ENCODE data around the gene TBX21.
A peak's percentile ranks its signal among the peaks of the same experiment; 100 is the strongest.

Gene TBX21, protein sequence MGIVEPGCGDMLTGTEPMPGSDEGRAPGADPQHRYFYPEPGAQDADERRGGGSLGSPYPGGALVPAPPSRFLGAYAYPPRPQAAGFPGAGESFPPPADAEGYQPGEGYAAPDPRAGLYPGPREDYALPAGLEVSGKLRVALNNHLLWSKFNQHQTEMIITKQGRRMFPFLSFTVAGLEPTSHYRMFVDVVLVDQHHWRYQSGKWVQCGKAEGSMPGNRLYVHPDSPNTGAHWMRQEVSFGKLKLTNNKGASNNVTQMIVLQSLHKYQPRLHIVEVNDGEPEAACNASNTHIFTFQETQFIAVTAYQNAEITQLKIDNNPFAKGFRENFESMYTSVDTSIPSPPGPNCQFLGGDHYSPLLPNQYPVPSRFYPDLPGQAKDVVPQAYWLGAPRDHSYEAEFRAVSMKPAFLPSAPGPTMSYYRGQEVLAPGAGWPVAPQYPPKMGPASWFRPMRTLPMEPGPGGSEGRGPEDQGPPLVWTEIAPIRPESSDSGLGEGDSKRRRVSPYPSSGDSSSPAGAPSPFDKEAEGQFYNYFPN

DNA sequence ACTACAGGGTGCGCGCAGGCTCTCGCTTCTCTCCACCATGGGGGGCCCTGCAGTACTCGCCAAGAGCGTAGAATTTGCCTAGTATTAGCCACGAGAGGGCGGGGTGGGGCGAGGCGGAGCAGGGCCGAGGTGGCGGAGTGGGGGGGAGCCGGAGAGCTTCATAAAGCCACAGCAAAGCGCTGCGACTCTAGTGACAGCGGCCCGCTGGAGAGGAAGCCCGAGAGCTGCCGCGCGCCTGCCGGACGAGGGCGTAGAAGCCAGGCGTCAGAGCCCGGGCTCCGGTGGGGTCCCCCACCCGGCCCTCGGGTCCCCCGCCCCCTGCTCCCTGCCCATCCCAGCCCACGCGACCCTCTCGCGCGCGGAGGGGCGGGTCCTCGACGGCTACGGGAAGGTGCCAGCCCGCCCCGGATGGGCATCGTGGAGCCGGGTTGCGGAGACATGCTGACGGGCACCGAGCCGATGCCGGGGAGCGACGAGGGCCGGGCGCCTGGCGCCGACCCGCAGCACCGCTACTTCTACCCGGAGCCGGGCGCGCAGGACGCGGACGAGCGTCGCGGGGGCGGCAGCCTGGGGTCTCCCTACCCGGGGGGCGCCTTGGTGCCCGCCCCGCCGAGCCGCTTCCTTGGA lies at the start of gene TBX21:
TSS of gene TBX21 (plus strand) at position 190 of the 627 bp plus-strand sequence. CDS start at position 409, 219 bp downstream.
- peak; percentile 87 for DNase-seq

DNA sequence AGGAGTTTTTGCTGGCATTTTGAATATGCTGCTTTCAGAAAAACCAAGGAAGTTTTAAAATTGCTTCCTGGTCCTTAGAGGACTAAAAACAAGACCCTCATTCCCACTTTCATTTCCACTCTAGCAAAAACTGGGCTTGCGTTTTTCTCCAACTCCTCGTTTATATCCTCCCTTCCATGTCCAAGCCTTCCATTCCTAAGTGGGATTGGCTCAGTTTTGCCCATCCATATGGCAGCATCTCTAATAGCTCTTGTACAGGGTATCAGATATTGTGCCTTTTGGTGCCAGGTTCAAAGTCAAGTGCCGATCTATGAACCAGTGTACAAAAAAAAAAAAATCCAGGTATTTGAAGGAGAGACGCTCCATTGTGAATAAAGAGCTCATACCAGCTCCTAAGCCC lies 49.0 kb upstream of the TBX21 start:
- DNase-seq = no peak

DNA sequence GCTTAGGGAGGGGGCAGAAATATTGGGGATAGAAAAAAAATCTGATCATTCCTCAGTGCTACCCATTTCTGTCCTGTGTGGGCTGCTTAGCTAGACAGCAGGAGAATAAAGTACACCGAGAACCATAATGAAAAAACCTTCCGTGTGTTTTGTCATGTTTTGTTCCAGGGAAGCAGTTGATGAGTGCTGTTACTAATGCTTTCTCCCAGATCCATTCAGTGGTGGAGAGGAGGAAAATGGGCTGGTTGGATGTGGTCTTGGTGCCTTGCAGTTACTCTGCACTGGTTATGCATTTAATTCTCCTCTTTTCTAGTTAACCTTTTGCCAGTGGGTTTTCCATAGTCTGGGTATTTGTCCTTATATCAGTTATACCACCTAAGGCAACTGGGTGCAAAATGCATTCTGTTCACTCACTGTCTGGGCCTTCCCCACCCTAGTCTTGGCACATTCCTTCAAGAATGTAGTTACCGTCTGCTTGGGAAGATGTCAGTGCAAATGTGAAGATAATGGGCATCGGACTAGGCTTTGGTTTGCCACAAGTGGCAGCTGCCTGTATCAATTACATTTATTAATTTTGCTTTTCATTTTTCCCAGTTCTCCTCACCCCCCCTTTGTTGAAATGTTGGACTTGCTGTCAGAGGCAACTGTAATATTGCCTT lies 48.4 kb upstream of the TBX21 start:
- no peak for DNase-seq

DNA sequence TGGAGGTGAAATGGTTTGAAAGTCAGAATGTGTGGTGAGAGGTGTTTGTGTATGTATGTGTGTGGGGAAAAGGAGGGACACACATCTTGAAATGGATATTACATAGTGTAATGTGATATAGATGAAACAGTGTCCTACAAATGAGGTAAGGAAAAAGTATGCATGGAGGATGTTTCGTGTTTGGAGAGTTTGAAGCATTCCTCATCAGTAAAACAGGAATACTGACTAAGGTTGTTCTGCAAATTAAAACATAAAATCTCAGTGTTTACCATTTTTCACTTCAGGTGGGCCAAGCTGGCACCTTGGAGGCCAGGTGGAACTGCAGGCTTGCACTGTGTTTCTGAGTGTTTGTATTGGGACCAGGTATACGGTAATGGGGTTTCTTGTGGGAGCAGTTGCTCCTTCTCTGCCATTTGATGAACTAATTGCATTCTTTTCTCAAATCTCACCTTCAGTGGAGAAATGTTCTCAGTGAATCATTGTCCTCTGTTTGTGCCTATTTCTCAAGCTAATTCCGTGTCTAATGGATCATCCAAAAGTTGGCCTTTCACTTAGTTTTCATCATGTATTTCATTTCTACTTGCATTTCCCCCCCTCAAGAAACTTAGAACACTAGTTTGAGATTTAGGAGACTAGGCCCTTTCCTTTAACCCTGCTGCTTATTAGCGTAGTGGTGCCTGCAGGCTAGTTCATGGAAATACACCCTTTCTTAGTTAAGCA lies 47.3 kb upstream of the TBX21 start:
- no peak for DNase-seq

DNA sequence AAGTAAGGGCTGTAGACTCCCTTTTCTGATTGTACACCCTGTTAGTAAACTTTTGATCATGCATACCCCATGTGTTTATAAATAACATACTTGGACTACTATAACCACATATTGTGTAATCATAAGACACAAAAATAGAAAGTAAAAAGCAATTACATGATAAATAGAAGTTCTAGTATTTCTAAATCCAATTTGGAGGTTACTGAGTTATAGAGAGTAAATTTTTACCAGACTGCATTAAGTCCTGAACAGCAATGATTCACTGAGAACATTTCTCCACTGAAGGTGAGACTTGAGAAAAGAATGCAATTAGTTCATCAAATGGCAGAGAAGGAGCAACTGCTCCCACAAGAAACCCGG lies 46.8 kb upstream of the TBX21 start:
- no peak for DNase-seq

DNA sequence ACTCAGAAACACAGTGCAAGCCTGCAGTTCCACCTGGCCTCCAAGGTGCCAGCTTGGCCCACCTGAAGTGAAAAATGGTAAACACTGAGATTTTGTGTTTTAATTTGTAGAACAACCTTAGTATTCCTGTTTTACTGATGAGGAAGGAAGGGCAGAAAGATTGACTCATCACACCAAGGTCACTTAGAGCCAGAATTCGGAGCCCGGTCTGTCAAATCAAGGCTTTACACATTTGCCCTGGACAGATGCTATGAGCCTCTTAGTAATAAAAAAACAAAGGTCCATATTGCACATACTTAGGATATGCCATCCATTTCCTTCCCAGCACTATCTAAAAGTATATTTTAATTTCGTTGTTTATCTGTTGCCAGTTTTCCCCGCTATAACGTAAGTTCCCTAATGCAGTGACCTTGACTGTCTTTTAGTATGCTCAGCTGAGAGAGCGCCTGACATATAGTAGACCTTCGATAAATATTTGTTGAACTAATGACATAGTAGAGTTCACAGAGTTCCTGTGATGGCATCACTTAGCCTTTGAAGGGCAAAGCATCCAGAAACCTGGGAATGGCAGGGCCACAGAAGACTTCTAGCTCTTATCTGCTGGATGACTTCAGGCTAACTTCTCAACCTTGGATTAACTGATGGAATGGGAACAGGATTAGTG lies 46.2 kb upstream of the TBX21 start:
- DNase-seq = no peak

DNA sequence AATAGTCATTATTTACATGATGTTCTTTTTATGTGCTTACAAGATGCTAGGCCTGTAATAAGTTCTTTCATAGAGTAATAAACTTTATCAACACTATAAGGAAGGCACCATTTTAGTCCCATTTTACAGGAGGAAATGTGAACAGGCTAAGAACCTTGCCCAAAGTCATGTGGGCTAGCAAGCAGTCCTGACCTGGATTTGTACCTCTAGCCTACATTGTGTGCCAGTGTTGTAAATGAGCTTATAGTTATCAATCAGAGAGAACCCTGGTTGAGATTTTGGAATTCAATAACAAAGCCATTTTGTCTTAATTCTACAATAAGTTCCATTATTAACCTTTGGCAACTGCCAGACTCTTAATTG lies 45.7 kb upstream of the TBX21 start:
- DNase-seq = no peak

DNA sequence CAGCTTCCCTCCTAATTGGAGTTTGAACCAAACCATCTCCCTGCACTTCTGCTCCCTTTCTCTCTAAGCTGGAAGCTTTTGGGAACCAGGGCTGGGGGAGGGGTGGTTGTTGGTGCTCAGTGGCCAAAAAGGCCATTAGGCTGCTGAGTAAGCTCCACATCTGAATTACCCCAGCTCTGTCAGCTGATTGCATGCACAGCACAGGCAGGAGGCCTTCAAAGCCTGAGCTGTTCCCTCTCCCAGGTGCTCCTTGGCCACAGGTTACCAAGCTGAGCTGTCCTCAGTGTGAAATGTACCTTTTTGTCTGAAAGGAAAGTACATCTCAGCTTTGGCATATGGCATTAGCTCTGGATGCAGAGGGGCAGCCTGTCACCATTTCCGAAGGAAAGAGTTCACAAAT lies 45.3 kb upstream of the TBX21 start:
- no peak for DNase-seq

DNA sequence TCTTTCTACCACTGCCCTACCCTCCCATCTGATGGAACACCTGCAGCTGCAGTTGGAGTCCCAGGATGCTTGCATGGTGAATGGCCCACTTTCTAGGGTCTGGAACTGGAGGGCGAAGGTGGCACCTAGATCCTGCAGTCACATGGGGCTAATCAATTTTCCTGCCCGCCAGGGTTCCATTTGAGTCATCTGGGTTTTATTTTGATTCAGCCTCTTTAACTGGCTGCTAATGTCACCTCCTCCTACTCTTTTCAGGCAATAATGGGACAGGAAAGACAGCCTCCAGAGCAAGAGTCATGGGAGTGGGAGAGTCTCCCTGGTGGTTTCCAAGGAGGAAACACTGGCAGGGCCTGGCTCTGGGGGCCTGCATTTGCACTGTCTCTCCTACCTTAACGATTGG lies 42.9 kb upstream of the TBX21 start:
- DNase-seq = no peak

DNA sequence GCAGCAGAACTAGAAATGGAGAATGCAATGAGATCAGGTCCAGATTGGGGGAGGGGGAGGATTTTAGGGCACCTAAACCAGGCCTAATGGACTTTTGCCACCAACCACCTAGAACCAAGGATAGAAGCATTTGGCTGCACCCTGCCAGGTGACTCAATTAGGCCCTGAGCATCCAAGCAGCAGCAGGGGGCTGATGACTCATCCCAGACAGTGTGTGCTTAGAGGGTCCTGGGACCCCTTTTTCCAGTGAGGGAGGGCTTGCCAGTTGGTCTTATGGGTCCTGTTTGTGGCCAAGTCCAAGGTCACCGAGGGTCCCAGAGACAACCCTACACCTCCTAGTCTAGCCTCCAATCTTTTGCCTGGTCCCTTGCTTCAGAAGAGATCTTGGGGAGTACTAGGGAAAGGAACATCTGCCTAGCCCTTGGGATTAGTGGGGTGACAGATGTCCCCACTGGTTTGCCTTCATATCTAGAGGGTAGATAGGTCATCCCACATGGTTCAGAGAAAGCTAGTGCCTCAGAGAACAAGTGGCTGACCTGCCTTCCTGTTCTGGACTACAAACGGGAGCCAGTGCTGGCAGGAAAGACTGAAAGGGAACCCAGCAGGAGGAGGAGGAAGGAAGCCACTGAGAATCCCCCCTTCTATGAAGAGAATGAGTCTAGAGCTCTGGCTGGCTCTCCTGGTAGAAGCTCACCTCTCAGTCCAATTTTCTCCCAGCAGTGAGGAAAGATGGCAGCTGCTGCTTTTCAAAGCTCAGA lies 40.7 kb upstream of the TBX21 start:
- DNase-seq = no peak

DNA sequence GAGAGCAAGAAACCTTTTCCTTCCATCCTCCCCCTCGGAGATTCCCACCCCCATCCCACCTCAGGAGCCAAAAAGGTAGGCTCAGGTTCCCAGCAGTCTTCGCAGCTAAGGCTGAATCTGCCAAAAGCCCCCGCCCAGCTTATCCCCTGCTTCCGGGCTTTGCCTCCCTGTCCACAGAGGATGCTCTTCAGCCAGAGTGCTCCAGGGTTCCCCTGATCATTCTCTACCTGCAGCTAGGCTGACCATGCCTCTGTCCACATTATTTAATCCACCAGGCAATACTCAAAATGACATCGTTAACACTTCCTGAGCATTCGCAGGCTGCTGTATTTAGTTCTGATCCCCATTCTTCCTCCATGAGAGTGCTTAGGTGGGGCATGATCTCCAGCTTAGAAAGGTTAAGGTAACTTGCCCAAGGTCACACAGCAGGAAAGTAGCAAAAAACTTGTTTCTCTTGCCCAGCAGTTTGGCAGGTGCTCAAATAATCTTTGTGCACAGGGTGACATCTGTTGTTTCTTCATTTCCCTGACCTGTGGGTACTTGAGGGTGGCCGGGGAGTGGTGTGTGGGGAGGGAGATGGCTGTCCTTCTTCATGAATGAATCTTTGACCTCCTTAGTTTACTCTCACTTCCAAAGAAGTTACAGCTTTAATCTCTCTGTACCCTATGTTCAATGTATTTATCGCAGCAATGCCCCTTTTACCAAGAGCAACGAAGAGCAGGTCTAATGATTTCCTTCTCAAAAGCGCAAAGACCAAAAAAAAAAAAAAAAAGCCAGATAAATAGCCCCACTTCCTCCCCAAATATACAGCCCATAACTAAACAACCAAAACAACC lies 39.9 kb upstream of the TBX21 start:
- no peak for DNase-seq

DNA sequence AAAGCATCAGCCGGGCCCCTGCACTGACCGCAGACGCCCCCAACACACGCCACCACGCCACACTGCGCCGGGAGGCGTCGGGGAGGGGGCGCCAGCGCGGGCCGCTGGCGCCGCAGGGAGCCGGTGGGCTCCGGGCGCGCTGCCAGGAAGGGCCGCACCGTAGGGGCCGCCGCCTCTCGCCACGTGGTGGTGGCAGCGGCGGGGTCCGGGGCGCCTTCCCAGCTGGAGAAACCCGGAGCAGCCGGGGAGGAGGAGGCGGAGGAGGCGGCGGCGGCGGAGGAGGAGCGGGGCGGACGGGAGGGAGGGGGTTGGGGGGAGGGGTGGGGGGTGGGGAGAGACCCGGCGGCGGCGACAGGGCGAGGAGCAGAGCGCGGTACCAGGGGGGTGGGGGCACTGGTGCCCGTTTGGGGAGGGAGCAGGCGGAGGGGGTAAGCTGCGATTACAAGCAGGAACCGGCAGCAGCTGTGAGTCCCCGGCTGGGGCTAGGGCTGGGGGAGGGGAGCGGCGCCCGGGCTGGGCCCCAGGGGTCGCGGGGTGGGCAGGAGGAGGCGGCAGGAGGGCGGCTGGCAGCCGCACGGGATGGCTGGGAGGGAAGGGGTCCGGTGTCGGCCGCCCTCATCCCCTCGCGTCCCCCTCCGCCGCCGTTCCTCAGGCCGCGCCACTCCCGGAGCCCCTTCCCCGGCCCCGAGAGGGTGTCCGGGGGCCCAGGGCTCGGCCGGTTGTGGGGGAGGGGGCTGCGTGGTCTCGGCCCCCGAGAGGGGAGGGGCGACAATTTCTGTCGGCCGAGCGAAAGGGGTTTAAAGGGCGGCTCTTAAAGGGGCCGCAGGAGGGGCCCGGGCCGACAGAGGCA lies 39.1 kb upstream of the TBX21 start, which contains the start of gene TBKBP1:
TSS of gene TBKBP1 (plus strand) at position 431 of the 850 bp plus-strand sequence. CDS start 1,952 bp downstream, outside the sequence.
- DNase-seq = no peak

DNA sequence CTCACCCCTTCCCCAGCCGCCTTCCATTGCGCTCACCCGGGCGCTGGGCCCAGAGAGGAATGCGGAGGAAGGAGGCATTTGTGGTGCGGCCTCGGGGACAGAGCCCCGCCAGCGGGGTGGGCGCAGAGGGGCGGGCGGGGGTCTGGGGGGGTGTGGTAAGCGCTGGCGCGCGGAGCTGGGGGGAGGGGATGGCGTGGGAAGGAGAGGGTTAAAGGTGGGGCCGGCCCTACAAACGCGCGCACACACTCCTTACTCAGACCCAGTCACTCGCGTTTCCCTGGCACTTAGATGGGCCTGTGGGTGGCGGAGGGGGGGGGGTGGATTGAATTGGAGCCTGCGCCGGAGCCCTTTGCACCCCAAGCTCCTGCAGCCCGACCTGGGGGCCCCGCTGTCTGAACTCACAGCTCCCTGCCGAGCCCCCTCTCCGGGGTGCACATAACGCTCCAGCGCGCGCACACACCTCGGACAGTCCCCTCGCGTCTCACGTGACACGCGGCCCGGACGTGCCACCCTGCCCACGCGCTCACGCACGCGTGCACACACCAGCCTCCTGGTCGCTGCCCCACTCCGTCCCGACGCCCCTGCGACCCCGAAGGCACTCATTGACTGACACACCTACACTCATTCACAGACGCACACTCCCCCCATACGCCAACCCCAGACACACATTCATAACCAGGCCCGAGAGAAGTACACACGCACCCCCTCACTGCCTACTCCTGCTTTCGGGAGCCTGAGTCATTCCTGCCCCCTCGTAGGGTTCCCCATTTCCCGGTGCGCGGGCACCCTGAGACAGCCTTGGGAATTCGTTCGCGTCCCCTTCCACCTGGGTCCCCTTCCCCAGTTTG lies 38.2 kb upstream of the TBX21 start:
- DNase-seq = no peak

DNA sequence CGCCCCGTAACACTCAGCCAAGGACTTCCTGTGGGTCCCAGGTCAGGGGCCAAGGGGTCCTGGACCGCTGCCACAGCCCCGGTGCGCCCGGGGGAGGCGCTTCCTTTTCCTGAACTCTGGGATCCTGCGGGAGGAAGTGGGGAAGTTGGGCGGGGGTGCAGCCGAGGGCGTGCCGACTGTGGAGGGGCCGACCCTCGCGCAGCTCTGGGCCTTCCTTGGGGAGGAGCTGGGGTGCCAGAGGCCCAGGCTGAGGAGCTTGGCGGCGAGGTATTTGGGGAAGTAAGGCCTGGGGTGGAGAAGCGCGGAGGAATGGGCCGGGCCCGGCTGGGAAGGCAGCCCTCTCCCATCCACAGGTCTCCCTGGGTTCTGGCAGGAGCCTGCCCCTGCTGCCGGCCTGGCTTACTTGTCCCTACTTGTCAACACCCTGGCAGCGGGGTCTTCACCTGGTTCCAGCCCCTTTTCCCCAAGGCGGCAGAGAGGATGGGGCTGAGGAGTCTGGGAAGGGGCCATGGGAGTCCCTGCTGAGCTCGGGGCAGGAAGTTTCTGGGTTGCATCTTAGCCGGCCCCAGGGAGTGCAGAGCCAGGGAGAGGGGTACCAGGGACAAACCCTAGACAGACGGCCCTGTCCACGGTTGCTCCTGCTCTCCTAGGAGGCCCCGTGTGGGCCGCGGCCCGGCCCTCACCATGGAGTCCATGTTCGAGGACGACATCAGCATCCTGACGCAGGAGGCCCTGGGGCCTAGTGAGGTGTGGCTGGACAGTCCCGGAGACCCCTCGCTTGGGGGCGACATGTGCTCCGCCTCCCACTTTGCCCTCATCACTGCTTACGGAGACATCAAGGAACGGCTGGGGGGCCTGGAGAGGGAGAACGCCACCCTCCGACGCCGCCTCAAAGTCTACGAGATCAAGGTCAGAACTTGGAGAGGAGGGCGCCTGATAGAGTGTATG lies 37.3 kb upstream of the TBX21 start:
- DNase-seq = no peak

DNA sequence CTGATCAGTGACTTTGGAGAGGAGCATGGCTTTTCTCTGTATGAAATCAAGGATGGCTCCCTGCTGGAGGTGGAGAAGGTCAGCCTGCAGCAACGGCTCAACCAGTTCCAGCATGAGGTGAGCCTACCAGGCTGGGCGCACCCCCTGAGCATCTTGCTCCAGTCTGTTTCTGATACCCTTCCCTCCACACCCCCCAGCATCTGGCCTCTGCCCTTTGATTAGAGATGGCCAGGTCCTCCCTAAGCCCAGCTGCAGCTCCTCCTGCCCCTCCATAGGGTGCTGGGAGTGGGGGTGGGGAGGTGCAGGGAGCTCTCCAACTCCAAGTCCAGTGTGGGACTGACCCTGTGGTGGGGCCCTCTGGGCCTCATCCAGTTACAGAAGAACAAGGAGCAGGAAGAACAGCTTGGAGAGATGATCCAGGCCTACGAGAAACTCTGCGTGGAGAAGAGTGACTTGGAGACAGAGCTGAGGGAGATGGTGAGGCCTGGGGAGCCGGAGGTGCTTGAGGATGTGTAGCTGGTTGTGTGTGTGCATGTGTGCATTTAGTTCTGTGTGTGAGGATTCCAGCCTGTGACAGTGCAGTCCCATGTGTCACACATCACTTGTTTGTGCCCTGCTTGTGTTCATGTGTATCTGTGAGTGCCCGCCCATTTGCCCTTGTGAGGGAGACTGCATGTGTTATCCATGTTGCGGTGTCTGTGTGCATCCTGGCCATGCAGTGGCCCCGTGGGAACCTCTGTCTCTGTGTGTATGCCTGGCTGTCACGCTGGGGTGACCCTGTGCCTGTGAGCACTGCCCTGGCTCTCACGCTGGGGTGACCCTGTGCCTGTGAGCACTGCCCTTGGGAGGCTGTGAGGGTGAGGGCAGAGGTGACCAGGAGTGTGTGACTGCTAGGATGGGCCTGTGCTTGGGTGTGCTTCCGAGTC lies 36.1 kb upstream of the TBX21 start:
- no peak for DNase-seq

DNA sequence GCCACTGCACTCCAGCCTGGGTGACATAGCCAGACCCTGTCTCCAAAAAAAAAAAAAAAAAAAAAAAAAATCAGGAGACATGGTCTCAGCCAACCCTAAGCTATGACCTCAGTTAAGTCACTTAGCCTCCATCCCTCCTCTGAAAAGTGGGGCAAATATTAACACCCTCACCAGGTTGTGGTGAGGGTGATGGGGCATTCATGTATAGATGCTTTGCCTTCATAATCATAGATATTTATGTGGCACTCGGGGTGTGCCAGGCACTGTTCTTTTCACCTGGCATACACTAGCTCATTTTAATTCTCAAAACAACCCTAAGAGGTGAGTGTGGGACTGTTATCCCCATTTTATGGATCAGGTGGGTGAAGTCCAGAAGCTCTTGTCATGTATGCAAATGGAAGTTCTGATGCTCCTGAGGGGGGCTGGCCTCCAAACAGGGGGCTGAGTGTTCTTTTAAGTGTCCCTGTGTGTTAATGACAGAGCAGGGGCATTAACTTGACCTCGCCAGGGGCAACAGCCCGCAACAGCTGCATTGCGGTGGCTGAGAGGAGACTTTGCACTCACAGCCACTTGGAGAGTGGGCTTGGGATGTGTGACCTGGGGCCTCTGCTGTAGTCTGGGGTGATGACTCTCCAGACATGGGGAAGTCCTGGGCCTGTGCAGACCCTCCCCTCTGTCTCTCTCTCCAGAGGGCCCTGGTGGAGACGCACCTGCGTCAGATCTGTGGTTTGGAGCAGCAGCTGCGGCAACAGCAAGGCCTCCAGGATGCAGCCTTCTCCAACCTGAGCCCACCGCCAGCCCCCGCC lies 34.9 kb upstream of the TBX21 start:
- DNase-seq = no peak
